ENCODE measurements around the gene FRRS1L.

The FRRS1L gene

GRCh38 chr9:109176386-109176785, 9.3 kb upstream of the FRRS1L start:
- ATAC-seq (no peak), DNase-seq (no peak)

DNA sequence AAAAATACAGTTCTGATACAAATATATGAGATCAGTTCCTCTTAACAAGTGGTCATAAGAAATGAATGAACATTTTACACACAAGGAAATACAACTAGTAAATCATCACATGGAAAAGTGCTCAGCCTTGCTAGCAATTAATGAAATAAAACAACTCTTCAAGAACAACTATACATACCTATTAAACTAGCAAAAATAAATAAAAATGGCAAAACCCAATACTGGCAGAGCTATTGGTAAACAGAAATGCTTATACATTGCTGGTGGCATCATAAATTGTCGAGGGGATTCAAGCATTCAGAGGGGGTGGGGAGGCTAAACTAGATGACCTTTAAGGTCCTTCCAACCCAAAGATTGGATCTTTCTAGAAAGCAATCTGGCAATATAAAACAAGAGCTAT, 5.9 kb upstream of the FRRS1L start:
- ATAC-seq (no peak), DNase-seq (no peak)

DNA sequence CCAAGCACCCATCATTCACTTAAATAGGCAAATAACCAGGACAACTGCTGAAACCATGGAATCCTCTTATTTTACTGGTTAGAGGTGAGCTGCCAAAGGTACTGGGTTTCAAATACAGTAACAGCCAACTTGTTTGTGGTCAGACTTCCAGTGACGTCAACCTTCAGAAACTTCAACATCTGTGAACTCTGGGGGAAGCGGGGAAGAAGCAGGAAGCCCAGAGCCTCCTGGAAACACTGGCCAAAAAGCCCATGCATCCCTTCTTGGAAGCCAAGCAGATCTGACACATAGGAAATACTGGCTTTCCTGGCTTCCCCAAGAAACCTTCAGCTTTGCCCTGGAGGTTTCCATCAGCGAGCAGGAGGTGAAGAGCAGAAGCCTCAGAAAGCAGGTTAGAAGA, 4.9 kb upstream of the FRRS1L start:
- DNase-seq (no peak), ATAC-seq (no peak)

GRCh38 chr9:109168170-109168569, 1.1 kb upstream of the FRRS1L start:
- ATAC-seq, result no peak

GRCh38 chr9:109167716-109168115, 667 bp upstream of the FRRS1L start:
- no peak for ATAC-seq
- no peak for DNase-seq

More at GRCh38 chr9:109168170-109168569, 1.1 kb upstream of the FRRS1L start:
- no peak for DNase-seq

GRCh38 chr9:109166171-109166770, 778 bp downstream of the FRRS1L start:
- DNase-seq (no peak), ATAC-seq (no peak)

DNA sequence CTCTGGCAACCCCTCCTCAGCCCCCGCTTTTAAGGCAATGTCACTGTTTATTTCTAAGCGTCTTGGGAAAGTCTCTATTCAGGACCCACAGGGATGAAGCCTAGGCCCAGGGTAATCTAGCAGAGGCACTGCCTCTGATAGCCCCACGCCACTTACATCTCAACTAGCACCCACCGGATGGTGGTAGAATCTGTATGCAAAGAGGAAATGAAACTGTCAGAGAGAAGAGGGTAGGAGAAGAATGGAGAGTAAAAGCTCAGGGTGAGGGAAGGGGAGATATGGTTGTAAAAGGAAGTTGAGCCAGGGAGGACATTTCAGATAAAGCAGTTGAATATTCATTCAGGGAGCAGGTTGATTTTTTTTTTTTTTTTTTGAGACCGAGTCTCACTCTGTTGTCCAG, 3.0 kb downstream of the FRRS1L start:
- no peak for DNase-seq
- ATAC-seq, result no peak

DNA sequence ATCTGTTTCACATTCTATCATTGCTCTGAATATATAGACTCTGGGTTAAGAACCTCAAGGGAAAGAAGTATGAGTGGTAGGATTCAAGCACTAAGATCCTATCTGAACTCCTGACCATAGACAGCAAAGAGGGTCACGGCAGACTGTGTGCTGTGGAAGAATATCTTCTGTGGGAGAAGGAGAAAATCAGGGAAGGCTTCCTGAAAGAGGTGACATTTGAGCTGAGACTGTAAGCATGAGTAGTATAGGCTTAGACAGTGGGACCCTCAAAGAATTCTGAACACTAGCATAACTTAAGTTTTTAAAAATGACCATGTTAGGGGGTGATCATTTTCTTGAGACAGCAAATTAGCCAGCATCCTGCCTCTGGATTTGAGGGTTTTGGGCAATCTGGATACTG, 3.9 kb downstream of the FRRS1L start:
- DNase-seq (no peak), ATAC-seq (no peak)

DNA sequence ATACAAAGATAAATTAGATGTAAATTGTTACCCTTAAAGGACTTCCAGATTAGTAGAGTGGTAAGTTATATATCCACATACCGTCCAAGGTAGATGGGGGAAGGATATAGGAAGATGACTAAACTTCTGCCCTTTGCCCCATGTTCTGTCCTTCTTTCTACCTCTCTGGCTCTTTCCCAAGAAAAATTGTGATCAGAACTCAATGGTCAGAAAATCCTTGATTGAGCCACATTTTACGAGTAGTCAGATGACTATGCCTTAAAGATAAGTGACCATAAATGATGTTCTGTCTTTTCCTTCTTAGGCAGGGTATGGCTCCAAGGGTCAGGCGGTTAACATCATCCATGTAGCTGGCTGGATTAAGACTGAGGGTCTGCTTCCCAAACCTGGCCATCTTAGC, 4.4 kb downstream of the FRRS1L start:
- ATAC-seq, result no peak
- no peak for DNase-seq

DNA sequence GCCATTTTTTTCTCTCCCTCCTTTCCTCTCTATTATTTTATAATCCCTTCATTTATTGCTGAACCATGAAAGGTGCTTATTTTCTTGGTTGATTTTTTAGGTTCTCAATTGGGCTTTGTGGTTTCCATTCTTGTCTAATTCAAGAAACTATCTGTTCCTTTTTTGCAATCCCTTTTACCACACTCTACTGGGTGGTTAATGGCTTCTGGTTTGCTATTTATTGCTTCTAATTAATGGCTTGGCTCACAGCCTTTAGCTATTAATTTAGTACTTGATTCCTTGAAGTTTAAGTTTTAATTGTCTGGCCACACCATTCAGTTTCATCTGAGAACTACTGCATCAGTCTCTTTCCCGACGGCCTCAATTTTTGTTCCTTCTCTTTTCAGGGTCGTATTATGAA, 5.6 kb downstream of the FRRS1L start:
- ATAC-seq (no peak), DNase-seq (no peak)

DNA sequence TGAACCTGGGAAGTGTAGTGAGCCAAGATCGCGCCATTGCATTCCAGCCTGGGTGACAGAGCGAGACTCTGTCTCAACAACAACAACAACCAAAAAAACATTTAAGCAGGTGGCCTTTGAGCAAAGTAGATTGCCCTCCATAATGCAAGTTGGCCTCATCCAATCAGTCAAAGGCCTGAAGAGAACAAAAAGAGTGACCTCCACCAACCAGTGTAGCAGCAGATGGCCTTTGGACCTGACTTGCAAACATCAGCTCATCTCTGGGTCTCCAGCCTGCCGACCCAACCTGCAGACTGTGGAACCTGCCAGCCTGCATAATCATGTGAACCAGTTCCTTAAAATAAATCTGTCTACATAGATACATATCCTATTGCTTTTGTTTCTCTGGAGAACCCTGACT, 7.5 kb downstream of the FRRS1L start:
- ATAC-seq (no peak), DNase-seq (no peak)

- no peak for ATAC-seq
- DNase-seq, result no peak
These were observed 8.4 kb downstream of the FRRS1L start for GRCh38 chr9:109158651-109159050.

- DNase-seq (no peak), ATAC-seq (no peak)
These were observed 10.3 kb downstream of the FRRS1L start for GRCh38 chr9:109156708-109157107.

GRCh38 chr9:109150925-109151545, 16.0 kb downstream of the FRRS1L start:
- DNase-seq (no peak), ATAC-seq (no peak)

GRCh38 chr9:109149722-109150121, 17.3 kb downstream of the FRRS1L start:
- DNase-seq, result no peak
- no peak for ATAC-seq

GRCh38 chr9:109149089-109149488, 18.0 kb downstream of the FRRS1L start:
- DNase-seq (no peak), ATAC-seq (no peak)

DNA sequence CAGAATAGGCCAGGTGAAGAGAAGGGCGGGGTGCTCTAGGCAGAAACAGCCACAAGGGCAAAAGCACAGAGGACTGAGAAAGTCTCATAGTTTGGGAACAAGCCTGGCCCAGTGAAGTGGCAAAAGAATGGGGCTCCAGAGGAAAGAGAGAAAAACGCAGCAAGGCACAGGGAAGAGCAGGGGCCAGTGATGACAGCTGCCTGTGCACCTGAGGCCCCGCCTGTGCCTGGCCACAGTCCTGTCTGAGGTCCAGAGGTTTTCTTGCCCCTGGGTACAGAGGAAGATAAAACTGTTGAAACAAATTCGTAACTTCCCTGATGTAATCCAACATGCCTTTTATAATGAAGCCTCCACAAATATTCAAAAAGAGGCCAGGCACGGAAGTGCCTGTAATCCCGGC, 22.0 kb downstream of the FRRS1L start:
- no peak for DNase-seq
- ATAC-seq, result no peak

DNA sequence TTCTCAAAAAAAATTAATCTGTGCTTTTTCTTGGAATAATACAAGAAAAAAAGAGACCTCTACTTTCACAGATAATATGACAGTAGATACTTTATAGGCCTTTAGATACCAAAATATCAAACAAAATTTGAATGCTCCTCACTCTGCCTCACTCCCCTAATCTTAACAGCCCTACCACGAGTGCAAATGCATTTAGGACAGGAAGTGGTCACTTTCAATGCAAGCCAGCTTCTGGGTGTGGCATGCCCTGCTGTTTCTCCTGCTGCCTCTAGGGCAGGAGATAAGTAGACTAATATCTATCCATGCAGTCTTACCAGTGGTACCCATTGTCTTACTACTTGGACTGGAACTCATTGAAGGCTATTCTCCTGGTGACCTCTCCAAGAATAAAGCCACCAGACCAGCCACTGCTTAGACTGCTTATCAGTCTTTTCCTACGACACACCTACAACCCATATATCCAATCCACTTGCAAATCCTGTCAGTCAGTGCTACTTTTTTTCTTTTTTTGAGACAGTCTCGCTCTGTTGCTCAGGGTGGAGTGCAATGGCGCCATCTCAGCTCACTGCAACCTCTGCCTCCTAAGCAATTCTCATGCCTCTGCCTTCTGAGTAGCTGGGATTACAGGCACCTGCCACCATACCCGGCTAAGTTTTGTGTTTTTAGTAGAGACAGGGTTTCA, 23.0 kb downstream of the FRRS1L start:
- ATAC-seq, result peak; percentile 40
- DNase-seq, result no peak

DNA sequence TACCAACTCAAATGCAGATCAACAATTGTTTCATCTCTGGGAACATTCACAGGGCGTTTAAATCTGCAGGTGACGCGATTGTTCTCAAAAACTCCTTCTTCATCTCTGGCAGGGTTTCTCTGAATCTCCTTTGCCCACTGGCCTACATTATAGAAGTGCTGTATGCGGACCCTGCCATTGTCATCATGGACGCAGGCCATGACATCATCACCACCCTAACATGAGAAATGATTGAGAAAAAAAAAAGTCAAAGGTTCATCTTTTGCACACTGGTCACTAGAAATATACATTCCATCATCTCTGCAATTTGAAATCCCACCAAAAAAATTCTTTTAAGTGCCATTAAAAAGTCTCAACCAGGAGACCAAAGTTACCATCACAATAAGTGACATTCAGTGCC, 25.7 kb downstream of the FRRS1L start:
- DNase-seq (no peak), ATAC-seq (no peak)

DNA sequence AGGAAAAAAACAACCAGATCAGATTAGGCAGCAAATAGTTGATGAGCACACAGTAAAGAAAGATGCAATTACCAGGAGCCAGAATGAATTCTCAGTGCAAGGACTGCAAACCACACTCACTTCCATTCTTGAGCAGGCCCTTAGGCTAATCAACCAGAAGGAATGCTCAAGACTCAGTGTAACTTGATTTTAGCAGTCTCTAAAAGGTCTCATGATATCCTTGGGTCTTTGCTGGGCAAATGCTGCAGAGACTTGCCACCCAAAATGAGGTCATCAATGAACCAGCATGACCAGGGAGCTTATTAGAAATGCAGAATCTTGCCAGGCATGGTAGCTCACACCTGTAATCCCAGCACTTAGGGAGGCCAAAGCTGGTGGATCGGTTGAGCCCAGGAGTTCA, 27.2 kb downstream of the FRRS1L start:
- DNase-seq, result no peak
- no peak for ATAC-seq

GRCh38 chr9:109138421-109138820, 28.6 kb downstream of the FRRS1L start:
- no peak for ATAC-seq
- no peak for DNase-seq

GRCh38 chr9:109134167-109134578, 32.9 kb downstream of the FRRS1L start:
- ATAC-seq, result no peak
- DNase-seq, result no peak

DNA sequence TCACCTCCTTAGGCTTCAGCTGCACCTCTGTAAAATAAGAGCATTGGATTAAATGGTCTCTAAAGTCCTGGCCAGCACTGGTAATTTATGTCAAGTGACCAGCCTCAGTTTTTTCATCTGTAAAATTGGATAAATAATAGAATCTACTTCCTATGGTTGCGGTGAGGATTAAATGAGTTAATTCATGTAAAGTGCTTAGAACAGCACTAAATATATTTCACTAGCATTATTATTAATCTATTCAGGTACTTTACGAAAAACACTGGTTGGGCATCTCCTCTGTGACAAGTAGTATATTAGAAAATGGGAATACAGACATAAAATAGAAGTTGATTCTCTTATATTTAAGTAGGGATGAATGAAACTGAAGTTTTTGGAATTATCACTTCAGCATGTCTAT, 33.5 kb downstream of the FRRS1L start:
- DNase-seq (no peak), ATAC-seq (no peak)

- ATAC-seq, result no peak
- DNase-seq, result no peak
These were observed 34.5 kb downstream of the FRRS1L start for GRCh38 chr9:109132567-109133021.

Data from stimulated activated naive CD8-positive, alpha-beta T cell treated with anti-CD3 and anti-CD28 coated beads, Interleukin-15, Interleukin-2, amounts not matched to agents 100 U/mL and 50 U/mL, for 24 hours (primary cell).